Cardiac muscle cell (in vitro differentiated cells and primary cell): ENCODE results near the gene SLC25A29. TPM values are rescaled to one million over a fixed set of nuclear protein-coding genes. Genes with fewer than 3 reads are reported as not detected.

Source experiments
- DNase-seq, 2 donors: peaks; one replicate each; pipeline versions ENCODE4 v3.0.0 to v3.0.0-alpha.2; 2010 to 2017; ENCODE audit warnings: low read depth in 1 of 2, low spot score in 1 of 2
- H3K27ac ChIP-seq: fragments of 200-600 bp; sonication (generic); 2 replicates; pipeline ENCODE4 v1.5.1; 2016
- H3K27me3 ChIP-seq: fragments of 200-600 bp; sonication (generic); 2 replicates; pipeline ENCODE4 v1.6.0; 2016; ENCODE audit warnings: control low read depth
- H3K36me3 ChIP-seq: fragments of 200-600 bp; sonication (generic); 2 replicates; pipeline ENCODE4 v1.5.1; 2016; ENCODE audit warnings: control low read depth
- H3K4me1 ChIP-seq: fragments of 200-600 bp; sonication (generic); 2 replicates; pipeline ENCODE4 v1.8.1; 2017; ENCODE audit warnings: low read depth, mild to moderate bottlenecking, mixed run types
- H3K4me3 ChIP-seq: fragments of 200-600 bp; sonication (generic); 2 replicates; pipeline ENCODE4 v1.5.1; 2016; ENCODE audit warnings: mild to moderate bottlenecking
- H3K9me3 ChIP-seq: fragments of 200-600 bp; sonication (generic); 2 replicates; pipeline ENCODE4 v1.5.1; 2017; ENCODE audit warnings: low read depth, mild to moderate bottlenecking, control low read depth
- polyA plus RNA-seq: library from polyadenylated mRNA; unstranded; fragments of >200 nt; fragmentation: Nextera tagmentation; extraction: Ambion mirVana; gene quantifications from 2 replicates; pipeline ENCODE4 v1.2.1, GENCODE V29; 2016
- total RNA-seq: library from RNA; depleted of rRNA; stranded (reverse); fragments of >200 nt; gene quantifications from 2 replicates; pipeline ENCODE4 v1.2.3, GENCODE V29; 2016
- TF ChIP-seq, protein P1 (sequence below): IDR thresholded peaks from 2 replicates; pipeline ENCODE4 v1.5.1; 2012; ENCODE audit warnings: low read depth, mild to moderate bottlenecking, low read length

The SLC25A29 gene
- total and polyA plus RNA-seq, 2 experiments from 2014 or later: 49.4 to 125 TPM

DNA sequence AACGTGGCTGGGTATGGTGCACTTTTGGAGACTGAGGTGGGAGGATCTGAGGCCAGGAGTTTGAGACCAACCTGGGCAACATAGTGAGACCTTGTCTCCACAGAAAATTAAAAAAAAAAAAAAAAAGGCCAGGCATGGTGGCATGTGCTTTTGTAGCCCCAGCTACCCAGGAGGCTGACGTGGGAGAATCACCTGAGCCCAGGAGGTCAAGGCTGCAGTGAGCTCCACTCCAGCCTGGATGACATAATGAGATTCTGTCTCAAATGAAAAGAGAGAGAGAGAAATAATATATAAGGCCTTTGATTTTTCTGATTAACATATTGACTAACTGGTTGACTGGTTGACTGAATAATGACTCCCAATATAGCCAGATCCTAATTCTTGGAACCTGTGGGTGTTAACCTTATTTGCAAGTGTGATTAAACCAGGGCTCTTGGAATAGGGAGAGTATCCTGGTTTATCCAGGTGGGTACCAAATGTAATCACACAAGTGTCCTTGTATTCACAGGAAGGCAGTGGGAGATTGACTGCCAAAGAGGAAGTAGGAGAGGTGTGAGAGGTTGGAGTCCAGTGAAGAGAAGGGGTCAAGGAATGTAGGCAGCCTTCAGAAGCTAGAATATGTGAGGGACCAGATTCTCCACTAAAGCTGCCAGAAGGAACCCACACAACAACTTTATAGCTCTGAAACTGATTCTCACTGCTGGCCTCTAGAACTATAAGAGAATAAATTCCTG lies 55.3 kb downstream of the SLC25A29 start:
- H3K9me3 ChIP-seq: no peaks in the 10 kb centered on the region
- peaks cover 18% of the 10 kb centered on the region for H3K4me1 ChIP-seq
- H3K27ac ChIP-seq: no peak overlapping the region
- DNase-seq: no peak
- no peaks in the 10 kb centered on the region for H3K36me3 ChIP-seq
- no peaks in the 10 kb centered on the region for H3K27me3 ChIP-seq
- no peak overlapping the region for H3K4me3 ChIP-seq
- TF ChIP-seq, protein P1, sequence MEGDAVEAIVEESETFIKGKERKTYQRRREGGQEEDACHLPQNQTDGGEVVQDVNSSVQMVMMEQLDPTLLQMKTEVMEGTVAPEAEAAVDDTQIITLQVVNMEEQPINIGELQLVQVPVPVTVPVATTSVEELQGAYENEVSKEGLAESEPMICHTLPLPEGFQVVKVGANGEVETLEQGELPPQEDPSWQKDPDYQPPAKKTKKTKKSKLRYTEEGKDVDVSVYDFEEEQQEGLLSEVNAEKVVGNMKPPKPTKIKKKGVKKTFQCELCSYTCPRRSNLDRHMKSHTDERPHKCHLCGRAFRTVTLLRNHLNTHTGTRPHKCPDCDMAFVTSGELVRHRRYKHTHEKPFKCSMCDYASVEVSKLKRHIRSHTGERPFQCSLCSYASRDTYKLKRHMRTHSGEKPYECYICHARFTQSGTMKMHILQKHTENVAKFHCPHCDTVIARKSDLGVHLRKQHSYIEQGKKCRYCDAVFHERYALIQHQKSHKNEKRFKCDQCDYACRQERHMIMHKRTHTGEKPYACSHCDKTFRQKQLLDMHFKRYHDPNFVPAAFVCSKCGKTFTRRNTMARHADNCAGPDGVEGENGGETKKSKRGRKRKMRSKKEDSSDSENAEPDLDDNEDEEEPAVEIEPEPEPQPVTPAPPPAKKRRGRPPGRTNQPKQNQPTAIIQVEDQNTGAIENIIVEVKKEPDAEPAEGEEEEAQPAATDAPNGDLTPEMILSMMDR: no peak

DNA sequence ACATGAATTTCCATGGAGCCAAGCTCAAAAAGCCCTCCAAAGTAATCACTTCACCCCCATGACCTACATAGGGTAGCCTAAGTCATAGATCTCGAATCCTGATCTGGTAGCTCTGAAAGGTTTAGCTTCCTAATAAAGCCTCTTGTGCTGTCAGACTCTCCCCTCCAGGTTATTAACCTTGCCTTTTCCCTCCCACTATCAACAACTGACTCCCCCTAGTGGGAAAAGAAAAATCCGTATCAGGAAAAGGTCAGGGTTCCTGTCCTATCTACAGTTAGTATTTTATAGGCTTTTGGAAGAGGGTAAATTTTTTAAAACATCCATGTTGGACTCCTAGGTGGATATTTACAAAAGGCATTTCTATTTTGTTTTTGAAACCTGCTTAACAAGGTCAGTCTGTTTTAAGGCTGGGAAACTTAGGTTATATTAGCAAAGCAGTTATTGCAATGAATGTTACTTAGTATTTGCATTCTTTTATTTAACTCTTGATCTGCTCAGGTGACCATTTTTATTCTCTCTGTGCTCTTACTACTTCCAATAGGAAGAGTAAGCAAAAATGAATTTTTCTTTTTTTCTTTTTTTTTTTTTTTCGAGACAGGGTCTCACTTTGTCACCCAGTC lies 59.3 kb downstream of the SLC25A29 start:
- H3K4me1 ChIP-seq: peaks cover 23% of the 10 kb centered on the region
- H3K27ac ChIP-seq: peak overlapping the region; percentile 79
- no peaks in the 10 kb centered on the region for H3K36me3 ChIP-seq
- TF ChIP-seq, protein P1: peak; percentile 68
- H3K9me3 ChIP-seq: no peaks in the 10 kb centered on the region
- H3K27me3 ChIP-seq: no peaks in the 10 kb centered on the region
- DNase-seq: peak; percentile 44 to 75
- H3K4me3 ChIP-seq: no peak overlapping the region

DNA sequence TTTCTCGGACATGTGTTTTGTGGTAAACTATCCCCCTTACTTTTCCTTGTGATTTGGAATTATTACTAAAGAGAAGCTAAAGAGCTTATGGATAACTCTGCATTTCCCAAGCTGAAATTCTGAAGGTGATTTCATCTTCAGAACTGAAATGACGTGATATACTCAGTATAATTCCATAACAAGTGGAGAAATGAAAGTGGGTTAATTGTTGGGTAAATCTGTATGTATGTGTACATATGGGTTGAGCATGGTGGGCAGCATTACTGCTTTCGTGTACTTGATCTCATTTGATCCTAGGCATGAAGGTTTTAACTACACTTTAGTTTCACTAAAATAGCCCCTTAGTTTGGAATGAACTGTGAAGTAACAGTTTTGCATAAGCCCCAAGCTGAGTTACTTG lies 63.2 kb downstream of the SLC25A29 start:
- Histone ChIP-seq H3K4me1 (peaks cover 27% of the 10 kb centered on the region), H3K4me3 (no peak overlapping the region), H3K9me3 (no peaks in the 10 kb centered on the region), H3K27ac (no peak overlapping the region), H3K27me3 (no peaks in the 10 kb centered on the region), H3K36me3 (no peaks in the 10 kb centered on the region)
- TF ChIP-seq, protein P1: no peak
- no peak for DNase-seq

DNA sequence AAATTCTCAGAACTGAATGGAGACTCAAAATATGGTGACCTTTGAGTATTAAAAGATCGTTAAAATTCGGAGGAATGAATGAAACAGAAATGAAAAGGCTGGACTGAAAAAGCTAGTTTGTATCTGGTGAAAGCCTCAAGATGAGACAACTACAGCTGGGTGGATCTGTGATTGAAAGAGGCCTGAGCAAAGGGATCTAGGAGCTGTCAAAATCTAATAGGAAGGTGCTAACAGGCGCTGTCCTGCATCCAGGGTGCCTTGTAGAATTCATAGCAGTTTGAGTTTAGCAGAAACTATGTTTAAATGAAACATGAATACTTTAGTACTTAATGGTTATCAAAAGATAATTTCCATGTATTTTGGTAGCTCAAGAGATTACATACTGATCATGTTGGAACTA lies 65.0 kb downstream of the SLC25A29 start:
- Histone ChIP-seq H3K9me3 (no peaks in the 10 kb centered on the region), H3K27ac (peak overlapping the region; percentile 89), H3K4me3 (peak overlapping the region; percentile 39), H3K27me3 (no peaks in the 10 kb centered on the region), H3K4me1 (peaks cover 21% of the 10 kb centered on the region), H3K36me3 (no peaks in the 10 kb centered on the region)
- no peak for DNase-seq
- TF ChIP-seq, protein P1: no peak

Other genes starting within 250 kb of the SLC25A29 start
- gene EVL, start 241.0 kb downstream of the SLC25A29 start, total RNA-seq: 88.1 and 116 TPM in 2 replicates
- 65.3 and 90.8 TPM in 2 replicates for gene EVL, start 241.0 kb downstream of the SLC25A29 start, polyA plus RNA-seq
- 0.49 and 2.7 TPM in 2 replicates for gene DEGS2, start 146.8 kb downstream of the SLC25A29 start, total RNA-seq
- 1.2 and 1.3 TPM in 2 replicates for gene DEGS2, start 146.8 kb downstream of the SLC25A29 start, polyA plus RNA-seq
- 64.2 and 73.4 TPM in 2 replicates for gene YY1, start 67.3 kb downstream of the SLC25A29 start, total RNA-seq
- 27.0 and 28.6 TPM in 2 replicates for gene YY1, start 67.3 kb downstream of the SLC25A29 start, polyA plus RNA-seq
- not detected in 2 replicates for gene SLC25A47, start 16.9 kb upstream of the SLC25A29 start, total RNA-seq
- gene SLC25A47, start 16.9 kb upstream of the SLC25A29 start, polyA plus RNA-seq: 0.09 and 0.80 TPM in 2 replicates
- 13.1 and 17.2 TPM in 2 replicates for gene WDR25, start 70.0 kb upstream of the SLC25A29 start, total RNA-seq
- gene WDR25, start 70.0 kb upstream of the SLC25A29 start, polyA plus RNA-seq: 14.1 and 22.0 TPM in 2 replicates